ENCODE results near the gene PRPF38A.

Gene PRPF38A

GRCh38 chr1:52460694-52461093, 56.3 kb downstream of the PRPF38A start:
- DNase-seq (ENCODE audit: low read depth in 2 of 2) = no peak

DNA sequence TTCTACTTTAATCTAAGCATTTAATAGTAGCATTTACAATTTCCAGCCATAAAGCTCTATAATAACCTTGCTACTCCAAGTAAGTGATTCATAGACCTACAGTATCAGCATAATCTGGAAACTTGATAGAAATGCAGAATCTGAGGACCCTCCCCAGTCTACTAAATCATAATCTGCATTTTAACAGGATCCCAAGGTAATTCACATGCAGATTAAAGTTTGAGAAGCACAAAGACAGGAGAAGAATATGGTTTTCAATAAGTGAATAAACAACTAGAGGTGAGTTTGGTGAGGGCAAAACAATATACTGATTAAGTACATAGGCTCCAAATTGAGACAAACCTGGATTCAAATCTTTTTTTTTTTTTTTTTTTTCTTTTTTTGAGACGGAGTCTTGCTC, 57.4 kb downstream of the PRPF38A start:
- no peak for DNase-seq (ENCODE audit: low read depth in 2 of 2)

GRCh38 chr1:52463891-52464290, 59.5 kb downstream of the PRPF38A start:
- DNase-seq (ENCODE audit: low read depth in 2 of 2) = no peak

- no peak for DNase-seq (ENCODE audit: low read depth in 2 of 2)
These were observed 64.7 kb downstream of the PRPF38A start for GRCh38 chr1:52469108-52469507.

Data from stimulated activated CD4-positive, alpha-beta T cell treated with anti-CD3 and anti-CD28 coated beads, Interleukin-15, amount 100 ng/mL, for 48 hours (primary cell).